T-helper 2 cell treated with Interferon-gamma antibody and Interleukin-4, amounts not matched to agents 5 μg/mL and 100 μg/mL, for 36 hours (primary cell): Measurements from ENCODE around the gene PRIM2.
"Not testable (repeated sequence)": the region's sequence is repeated elsewhere in the genome, so short reads cannot be mapped to it uniquely, and the experiment has no call there.

Experiments
- DNase-seq: peaks from one replicate; pipeline ENCODE4 v3.0.0; 2021; ENCODE audit warnings: low spot score
- H3K27ac Mint-ChIP-seq: one replicate; pipeline ENCODE4 v1.8.0; 2021; ENCODE audit warnings: mild to moderate bottlenecking, mixed read lengths
- H3K27me3 Mint-ChIP-seq: one replicate; pipeline ENCODE4 v1.8.0; 2021; ENCODE audit warnings: low read depth, mixed read lengths
- H3K36me3 Mint-ChIP-seq: one replicate; pipeline ENCODE4 v1.8.0; 2021; ENCODE audit warnings: low read depth, mixed read lengths
- H3K4me1 Mint-ChIP-seq: one replicate; pipeline ENCODE4 v1.8.0; 2021; ENCODE audit warnings: low read depth, mixed read lengths
- H3K4me3 Mint-ChIP-seq: one replicate; pipeline ENCODE4 v1.8.0; 2022; ENCODE audit warnings: mild to moderate bottlenecking, moderate library complexity, mixed read lengths
- H3K9me3 Mint-ChIP-seq: one replicate; pipeline ENCODE4 v1.8.0; 2021; ENCODE audit warnings: mixed read lengths

The PRIM2 gene

GRCh38 chr6:57432157-57432556 is 114.7 kb downstream of the PRIM2 start:
- no peak for DNase-seq
- Mint-ChIP-seq H3K4me3 (peak overlapping the region; percentile 59), H3K4me1 (peaks cover 14% of the 10 kb centered on the region), H3K27me3 (no peaks in the 10 kb centered on the region), H3K9me3 (no peaks in the 10 kb centered on the region), H3K27ac (peak overlapping the region; percentile 46), H3K36me3 (peaks cover 4% of the 10 kb centered on the region)

- DNase-seq = no peak
- Mint-ChIP-seq H3K36me3 (peaks cover 4% of the 10 kb centered on the region), H3K27me3 (no peaks in the 10 kb centered on the region), H3K9me3 (no peaks in the 10 kb centered on the region), H3K4me1 (peaks cover 15% of the 10 kb centered on the region), H3K27ac (no peak overlapping the region), H3K4me3 (no peak overlapping the region)
Observed at GRCh38 chr6:57432919-57433684, 115.7 kb downstream of the PRIM2 start.

GRCh38 chr6:57433790-57434189 is 116.4 kb downstream of the PRIM2 start:
- H3K27me3 Mint-ChIP-seq, H3K27ac Mint-ChIP-seq: not testable (repeated sequence)

GRCh38 chr6:57434944-57435343 is 117.5 kb downstream of the PRIM2 start:
- Mint-ChIP-seq H3K27me3 (no peaks in the 10 kb centered on the region), H3K9me3 (no peaks in the 10 kb centered on the region), H3K4me3 (no peak overlapping the region), H3K36me3 (peaks cover 4% of the 10 kb centered on the region), H3K4me1 (peaks cover 16% of the 10 kb centered on the region), H3K27ac (no peak overlapping the region)
- no peak for DNase-seq

More at GRCh38 chr6:57433790-57434189, 116.4 kb downstream of the PRIM2 start:
- not testable (repeated sequence) for DNase-seq, H3K9me3 Mint-ChIP-seq, H3K36me3 Mint-ChIP-seq, H3K4me3 Mint-ChIP-seq
- peaks cover 16% of the 10 kb centered on the region for H3K4me1 Mint-ChIP-seq

GRCh38 chr6:57435475-57436160 is 118.2 kb downstream of the PRIM2 start:
- H3K27ac Mint-ChIP-seq = no peak overlapping the region
- H3K36me3 Mint-ChIP-seq = peaks cover 4% of the 10 kb centered on the region
- no peaks in the 10 kb centered on the region for H3K9me3 Mint-ChIP-seq
- H3K4me1 Mint-ChIP-seq = peaks cover 16% of the 10 kb centered on the region
- no peaks in the 10 kb centered on the region for H3K27me3 Mint-ChIP-seq
- DNase-seq = no peak
- no peak overlapping the region for H3K4me3 Mint-ChIP-seq

- H3K9me3 Mint-ChIP-seq, H3K27me3 Mint-ChIP-seq, DNase-seq, H3K27ac Mint-ChIP-seq, H3K4me3 Mint-ChIP-seq: not testable (repeated sequence)
- Mint-ChIP-seq H3K36me3 (peaks cover 11% of the 10 kb centered on the region), H3K4me1 (peaks cover 16% of the 10 kb centered on the region)
Observed at GRCh38 chr6:57440735-57441134, 123.3 kb downstream of the PRIM2 start.

- not testable (repeated sequence) for H3K36me3 Mint-ChIP-seq, H3K4me3 Mint-ChIP-seq, H3K27ac Mint-ChIP-seq, H3K9me3 Mint-ChIP-seq, DNase-seq, H3K27me3 Mint-ChIP-seq
- H3K4me1 Mint-ChIP-seq = peaks cover 20% of the 10 kb centered on the region
Observed at GRCh38 chr6:57442133-57442532, 124.7 kb downstream of the PRIM2 start.

- H3K9me3 Mint-ChIP-seq, H3K4me3 Mint-ChIP-seq, H3K27ac Mint-ChIP-seq, H3K27me3 Mint-ChIP-seq, DNase-seq: not testable (repeated sequence)
- H3K36me3 Mint-ChIP-seq = peaks cover 11% of the 10 kb centered on the region
- peaks cover 18% of the 10 kb centered on the region for H3K4me1 Mint-ChIP-seq
Observed at GRCh38 chr6:57443181-57443580, 125.8 kb downstream of the PRIM2 start.

- not testable (repeated sequence) for H3K27ac Mint-ChIP-seq, DNase-seq
- peaks cover 18% of the 10 kb centered on the region for H3K4me1 Mint-ChIP-seq
Observed at GRCh38 chr6:57444787-57445186, 127.4 kb downstream of the PRIM2 start.

GRCh38 chr6:57445379-57445778 is 127.9 kb downstream of the PRIM2 start:
- Mint-ChIP-seq H3K27ac (peak overlapping the region; percentile 60), H3K4me1 (peaks cover 18% of the 10 kb centered on the region), H3K4me3 (peak overlapping the region; percentile 33), H3K36me3 (peaks cover 11% of the 10 kb centered on the region)
- not testable (repeated sequence) for H3K27me3 Mint-ChIP-seq, DNase-seq, H3K9me3 Mint-ChIP-seq

More at GRCh38 chr6:57444787-57445186, 127.4 kb downstream of the PRIM2 start:
- Mint-ChIP-seq H3K36me3 (peaks cover 11% of the 10 kb centered on the region), H3K4me3 (peak overlapping the region; percentile 5)
- H3K27me3 Mint-ChIP-seq, H3K9me3 Mint-ChIP-seq: not testable (repeated sequence)

- DNase-seq, H3K27me3 Mint-ChIP-seq, H3K9me3 Mint-ChIP-seq, H3K27ac Mint-ChIP-seq: not testable (repeated sequence)
- Mint-ChIP-seq H3K4me1 (peaks cover 18% of the 10 kb centered on the region), H3K4me3 (peak overlapping the region; percentile 33), H3K36me3 (peaks cover 11% of the 10 kb centered on the region)
Observed at GRCh38 chr6:57445790-57446468, 128.5 kb downstream of the PRIM2 start.

GRCh38 chr6:57449496-57450066 is 132.2 kb downstream of the PRIM2 start:
- not testable (repeated sequence) for DNase-seq, H3K4me3 Mint-ChIP-seq, H3K27me3 Mint-ChIP-seq, H3K27ac Mint-ChIP-seq, H3K9me3 Mint-ChIP-seq
- peaks cover 19% of the 10 kb centered on the region for H3K36me3 Mint-ChIP-seq
- H3K4me1 Mint-ChIP-seq = peaks cover 15% of the 10 kb centered on the region

GRCh38 chr6:57459781-57460180 is 142.4 kb downstream of the PRIM2 start:
- DNase-seq, H3K4me1 Mint-ChIP-seq, H3K27ac Mint-ChIP-seq, H3K9me3 Mint-ChIP-seq, H3K4me3 Mint-ChIP-seq, H3K36me3 Mint-ChIP-seq, H3K27me3 Mint-ChIP-seq: not testable (repeated sequence)

- not testable (repeated sequence) for H3K4me3 Mint-ChIP-seq, H3K27me3 Mint-ChIP-seq, H3K4me1 Mint-ChIP-seq, DNase-seq, H3K27ac Mint-ChIP-seq, H3K9me3 Mint-ChIP-seq, H3K36me3 Mint-ChIP-seq
Observed at GRCh38 chr6:57461022-57461421, 143.6 kb downstream of the PRIM2 start.
